ENCODE results near the gene RBM17. TPM values are rescaled to one million over a fixed set of nuclear protein-coding genes. Genes with fewer than 3 reads are reported as not detected.

The RBM17 gene
- total and polyA plus RNA-seq, 2 of the 13 experiments (the other 11 are each of a cell fraction or from before 2014, with no cell fraction given), result 30.7 to 77.5 TPM

- 0 out of 2 replicates have a peak, but pooled peaks have one; percentile 26 for TF ChIP-seq ZNF777 (CRISPR knock-in tag; IDR thresholded peaks at IDR 0.05)
- 0 out of 2 replicates have a peak, but pooled peaks have one; percentile 54 for TF ChIP-seq ZNF772 (CRISPR knock-in tag; IDR thresholded peaks at IDR 0.05)
- TF ChIP-seq ZNF639 (CRISPR knock-in tag; conservative IDR thresholded peaks at IDR 0.05), result peak; percentile 60; the same call in 1 of the 2 replicates
- peak; percentile 70 for TF ChIP-seq ZBTB14 (CRISPR knock-in tag; IDR thresholded peaks at IDR 0.05)
- TF ChIP-seq PRPF4 (IDR thresholded peaks at IDR 0.05; ENCODE audit: low read depth, low read length, poor library complexity, severe bottlenecking), result peak; percentile 97
- 0 out of 2 replicates have a peak, but pooled peaks have one; percentile 70 for TF ChIP-seq ZNF556 (CRISPR knock-in tag; IDR thresholded peaks at IDR 0.05; ENCODE audit: borderline replicate concordance)
- no peak for TF ChIP-seq ZNF562 (CRISPR knock-in tag; IDR thresholded peaks at IDR 0.05; ENCODE audit: borderline replicate concordance)
- TF ChIP-seq ZNF343 (CRISPR knock-in tag; IDR thresholded peaks at IDR 0.05), result no peak
- TF ChIP-seq, protein P1, sequence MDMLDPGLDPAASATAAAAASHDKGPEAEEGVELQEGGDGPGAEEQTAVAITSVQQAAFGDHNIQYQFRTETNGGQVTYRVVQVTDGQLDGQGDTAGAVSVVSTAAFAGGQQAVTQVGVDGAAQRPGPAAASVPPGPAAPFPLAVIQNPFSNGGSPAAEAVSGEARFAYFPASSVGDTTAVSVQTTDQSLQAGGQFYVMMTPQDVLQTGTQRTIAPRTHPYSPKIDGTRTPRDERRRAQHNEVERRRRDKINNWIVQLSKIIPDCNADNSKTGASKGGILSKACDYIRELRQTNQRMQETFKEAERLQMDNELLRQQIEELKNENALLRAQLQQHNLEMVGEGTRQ (IDR thresholded peaks at IDR 0.05; ENCODE audit: low read depth, low read length), result no peak
- TF ChIP-seq, protein P1 (CRISPR knock-in tag; IDR thresholded peaks at IDR 0.05; ENCODE audit: borderline replicate concordance), result no peak
- TF ChIP-seq JUND (CRISPR knock-in tag; IDR thresholded peaks at IDR 0.05), result no peak
- TF ChIP-seq MLLT10 (CRISPR knock-in tag; IDR thresholded peaks at IDR 0.05), result no peak
- peak; percentile 95 for TF ChIP-seq MYPOP (CRISPR knock-in tag; IDR thresholded peaks at IDR 0.05)
- peak; percentile 67 for TF ChIP-seq FOXO1 (CRISPR knock-in tag; IDR thresholded peaks at IDR 0.05)
- TF ChIP-seq MAFK (conservative IDR thresholded peaks at IDR 0.05 in 1 of 2, IDR thresholded peaks at IDR 0.05 in 1 of 2; ENCODE audit: low read length in 2 of 2), result no peak
- no peak for TF ChIP-seq SNAI1 (CRISPR knock-in tag; IDR thresholded peaks at IDR 0.05; ENCODE audit: borderline replicate concordance)
- TF ChIP-seq PHF5A (CRISPR knock-in tag; IDR thresholded peaks at IDR 0.05; ENCODE audit: low read depth, unreplicated experiment), result peak; percentile 78
- TF ChIP-seq FOXA3 (CRISPR knock-in tag; IDR thresholded peaks at IDR 0.05), result peak; percentile 75
- TF ChIP-seq ZNF574 (CRISPR knock-in tag; IDR thresholded peaks at IDR 0.05), result peak; percentile 99
- TF ChIP-seq, protein P2, sequence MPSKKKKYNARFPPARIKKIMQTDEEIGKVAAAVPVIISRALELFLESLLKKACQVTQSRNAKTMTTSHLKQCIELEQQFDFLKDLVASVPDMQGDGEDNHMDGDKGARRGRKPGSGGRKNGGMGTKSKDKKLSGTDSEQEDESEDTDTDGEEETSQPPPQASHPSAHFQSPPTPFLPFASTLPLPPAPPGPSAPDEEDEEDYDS (CRISPR knock-in tag; IDR thresholded peaks at IDR 0.05), result 0 out of 2 replicates have a peak, but pooled peaks have one; percentile 31
Observed at GRCh38 chr10:6088721-6089333, at the start of gene RBM17 (continued).

Measured in HepG2 (cell line).